Kidney (tissue), 14 donors: ENCODE data around the gene TP53BP1. TPM values are rescaled to one million over a fixed set of nuclear protein-coding genes. Genes with fewer than 3 reads are reported as not detected.

Experiments used
- DNase-seq, 5 donors: peaks; one replicate each; pipeline ENCODE4 v3.0.0-alpha.2; 2013 to 2020
- FAIRE-seq: peaks from 2 replicates; lab custom pipeline; 2012; peaks lifted over from hg19 to GRCh38; lab: Jason Lieb, UNC
- H3K27ac ChIP-seq, 2 donors: one replicate each; pipeline ENCODE4 v1.7.0; 2013; ENCODE audit warnings: low read depth in 2 of 2, low read length in 2 of 2, inconsistent platforms in 1 of 2
- H3K27me3 ChIP-seq: one replicate; pipeline ENCODE4 v1.7.1; 2013; ENCODE audit warnings: low read length, inconsistent platforms; ENCODE audit not compliant: control insufficient read depth, insufficient read depth
- H3K36me3 ChIP-seq, 3 donors: one replicate each; pipeline versions ENCODE4 v1.7.0 to v1.7.1; 2013; ENCODE audit warnings: low read length in 3 of 3, control low read depth in 1 of 3, inconsistent platforms in 1 of 3; ENCODE audit not compliant: insufficient read depth in 3 of 3, control insufficient read depth in 2 of 3
- H3K4me1 ChIP-seq, 3 donors: one replicate each; pipeline versions ENCODE4 v1.7.0 to v1.7.1; 2013; ENCODE audit warnings: low read length in 3 of 3, inconsistent platforms in 1 of 3, low read depth in 1 of 3; ENCODE audit not compliant: control insufficient read depth in 2 of 3, insufficient read depth in 2 of 3
- H3K4me3 ChIP-seq, 3 donors: one replicate each; pipeline versions ENCODE4 v1.7.0 to v1.8.1; 2013; ENCODE audit warnings: low read length in 3 of 3, control low read depth in 1 of 3, inconsistent platforms in 1 of 3
- H3K9ac ChIP-seq, 3 donors: one replicate each; pipeline versions ENCODE4 v1.7.0 to v1.7.1; 2013; ENCODE audit warnings: low read length in 3 of 3, control low read depth in 1 of 3, inconsistent platforms in 1 of 3
- H3K9me3 ChIP-seq, 3 donors: one replicate each; pipeline versions ENCODE4 v1.7.0 to v1.7.1; 2013; ENCODE audit warnings: low read length in 3 of 3, control low read depth in 1 of 3, inconsistent platforms in 1 of 3; ENCODE audit not compliant: control insufficient read depth in 2 of 3, insufficient read depth in 1 of 3
- CTCF ChIP-seq: IDR thresholded peaks from 3 replicates; pipeline ENCODE4 v1.5.1; 2012; ENCODE audit warnings: mild to moderate bottlenecking, moderate library complexity, borderline replicate concordance; ENCODE audit not compliant: insufficient read depth; ENCODE audit errors: extremely low read depth
- intact Hi-C: fragments of 100-400 bp; cut with DNase I; formaldehyde crosslinking; loops from one replicate; pipeline ENCODE4 v1.11.1; 2022
- polyA plus RNA-seq: library from polyadenylated mRNA; stranded (reverse); fragments of 350-450 nt; fragmentation: Illumina TruSeq; extraction: RNeasy Lipid Tissue Mini Kit (QIAGEN cat#74804); gene quantifications from one replicate; pipeline ENCODE4 v1.2.3, GENCODE V29; 2014; ENCODE audit warnings: low read depth, low replicate concordance; ENCODE audit not compliant: insufficient read depth
- total RNA-seq: library from RNA; stranded (reverse); fragmentation: NEBNext Ultra II Directional; extraction: Animal tissue kit (Norgen Biotek cat#: 25700); gene quantifications from one replicate; pipeline ENCODE4 v1.2.1, GENCODE V29; 2021
- donor health status: control.
- donor health status: control.
- donor health status: control.
- donor health status: control.
- donor health status: control.
- donor health status: DM: yes; HTN: yes; CAD: no.
- donor health status: Normal renal cell carcinoma (clear cell type).

The TP53BP1 gene
- total and polyA plus RNA-seq, 2 donors from 2014 or later, result 15.9 to 47.4 TPM

- Histone ChIP-seq H3K36me3 (peaks cover 21 to 46% (median 35%) of the 10 kb centered on the region in 3 donors), H3K27me3 (no peaks in the 10 kb centered on the region), H3K4me1 (no peaks in the 10 kb centered on the region), H3K4me3 (no peak overlapping the region), H3K27ac (no peak overlapping the region), H3K9ac (no peak overlapping the region), H3K9me3 (no peaks in the 10 kb centered on the region)
- FAIRE-seq (no peak), DNase-seq (no peak)
- TF ChIP-seq CTCF, result no peak
- intact Hi-C loops, result no loop called here
Measured at GRCh38 chr15:43412096-43412495, 80.9 kb downstream of the TP53BP1 start.

- FAIRE-seq (no peak), DNase-seq (no peak)
- Histone ChIP-seq H3K4me1 (peaks cover 0 to 2% (median 0%) of the 10 kb centered on the region in 3 donors), H3K4me3 (no peak overlapping the region), H3K9ac (no peak overlapping the region), H3K36me3 (peaks cover 16 to 44% (median 30%) of the 10 kb centered on the region in 3 donors), H3K27me3 (no peaks in the 10 kb centered on the region), H3K27ac (no peak overlapping the region), H3K9me3 (no peaks in the 10 kb centered on the region)
- intact Hi-C loops, result no loop called here
- TF ChIP-seq CTCF, result no peak
Measured at GRCh38 chr15:43410572-43411214, 82.3 kb downstream of the TP53BP1 start.

GRCh38 chr15:43408789-43409188, 84.2 kb downstream of the TP53BP1 start:
- H3K36me3 ChIP-seq, result peaks cover 16 to 40% (median 38%) of the 10 kb centered on the region in 3 donors
- FAIRE-seq, result no peak

More at GRCh38 chr15:43408789-43409188, 84.2 kb downstream of the TP53BP1 start:
- TF ChIP-seq CTCF, result no peak
- H3K27me3 ChIP-seq, result no peaks in the 10 kb centered on the region
- peaks cover 0 to 2% (median 0%) of the 10 kb centered on the region in 3 donors for H3K4me1 ChIP-seq
- H3K9ac ChIP-seq, result no peak overlapping the region
- H3K9me3 ChIP-seq, result no peaks in the 10 kb centered on the region
- no peak overlapping the region for H3K4me3 ChIP-seq
- intact Hi-C loops, result no loop called here
- H3K27ac ChIP-seq, result no peak overlapping the region
- no peak for DNase-seq
